Activated CD8-positive, alpha-beta T cell treated with anti-CD3 and anti-CD28 coated beads for 36 hours (primary cell): ENCODE data around the gene CLIP2. TPM values are rescaled to one million over a fixed set of nuclear protein-coding genes. Genes with fewer than 3 reads are reported as not detected.
"Not testable (repeated sequence)": the region's sequence is repeated elsewhere in the genome, so short reads cannot be mapped to it uniquely, and the experiment has no call there.

ENCODE experiments used
- ATAC-seq: fragments of 200-7000 bp; cut with Tn5 transposase; one replicate; pipeline ENCODE4 v1.10.0; 2021; ENCODE audit warnings: mild to moderate bottlenecking, moderate library complexity
- CTCF ChIA-PET: fragments of 350-600 bp; sonication (Branson Sonifier 250); formaldehyde crosslinking; loops from one replicate; lab custom pipeline; 2021; ENCODE audit warnings: antibody characterized with exemption; lab: Charles Lee
- POLR2A ChIA-PET: fragments of 350-600 bp; sonication (Branson Sonifier 250); formaldehyde crosslinking; loops from one replicate; lab custom pipeline; 2021; ENCODE audit warnings: antibody characterized with exemption; lab: Charles Lee
- DNase-seq: peaks from one replicate; pipeline ENCODE4 v3.0.0-alpha.2; 2020
- H3K27ac Mint-ChIP-seq: one replicate; pipeline ENCODE4 v1.8.0; 2021; ENCODE audit warnings: mild to moderate bottlenecking, mixed read lengths
- H3K27me3 Mint-ChIP-seq: one replicate; pipeline ENCODE4 v1.8.0; 2021; ENCODE audit warnings: mixed read lengths
- H3K36me3 Mint-ChIP-seq: one replicate; pipeline ENCODE4 v1.8.0; 2021; ENCODE audit warnings: low read depth, mixed read lengths
- H3K4me1 Mint-ChIP-seq: one replicate; pipeline ENCODE4 v1.8.0; 2021; ENCODE audit warnings: low read depth, mixed read lengths
- H3K4me3 Mint-ChIP-seq: one replicate; pipeline ENCODE4 v1.8.0; 2021; ENCODE audit warnings: mild to moderate bottlenecking, moderate library complexity, mixed read lengths
- H3K9me3 Mint-ChIP-seq: one replicate; pipeline ENCODE4 v1.8.0; 2021; ENCODE audit warnings: mixed read lengths
- CTCF ChIP-seq: fragments of 200-600 bp; IDR thresholded peaks from one replicate; pipeline ENCODE4 v1.8.0; 2022; ENCODE audit warnings: antibody characterized with exemption, mild to moderate bottlenecking
- intact Hi-C: fragments of 100-400 bp; cut with micrococcal nuclease; formaldehyde crosslinking; loops from one replicate; pipeline ENCODE4 v1.10.0; 2022
- total RNA-seq, 2 experiments: library from RNA; stranded (reverse); gene quantifications; one replicate each; pipeline ENCODE4 v1.2.3, GENCODE V29; 2021

Gene CLIP2
- total RNA-seq, 2 experiments from 2014 or later = 1.3 to 1.4 TPM

- Mint-ChIP-seq H3K4me1 (no peaks in the 10 kb centered on the region), H3K27me3 (peaks cover 1% of the 10 kb centered on the region), H3K36me3 (no peaks in the 10 kb centered on the region), H3K4me3 (no peak overlapping the region), H3K27ac (no peak overlapping the region), H3K9me3 (no peaks in the 10 kb centered on the region)
- ATAC-seq = no peak
- POLR2A ChIA-PET = interaction anchor here (0.6 kb wide), 1 partner anchor 177 kb away, joined by 3 read pairs; no protein-coding TSS in a partner anchor
- intact Hi-C loops = loop anchor here (10.0 kb wide), 1 partner anchor 341 kb away; no protein-coding TSS in a partner anchor
- no peak for TF ChIP-seq CTCF
- CTCF ChIA-PET = interaction anchor here (0.8 to 11.5 kb wide), 5 partner anchors 11 to 200 kb away, joined by 3 to 197 read pairs (median 4); no protein-coding TSS in a partner anchor
- DNase-seq = no peak
Observed at GRCh38 chr7:74405899-74406512, 116.8 kb downstream of the CLIP2 start.

GRCh38 chr7:74407958-74408357 lies 118.8 kb downstream of the CLIP2 start:
- Mint-ChIP-seq H3K36me3 (no peaks in the 10 kb centered on the region), H3K4me3 (no peak overlapping the region), H3K4me1 (no peaks in the 10 kb centered on the region), H3K27me3 (peaks cover 1% of the 10 kb centered on the region), H3K9me3 (no peaks in the 10 kb centered on the region), H3K27ac (no peak overlapping the region)
- DNase-seq (no peak), ATAC-seq (no peak)
- intact Hi-C loops = loop anchor here (10.0 kb wide), 1 partner anchor 343 kb away; no protein-coding TSS in a partner anchor
- ChIA-PET POLR2A (no interaction called here), CTCF (interaction anchor here (1.1 to 11.5 kb wide), 2 partner anchors 9 to 202 kb away, joined by 3 to 197 read pairs; no protein-coding TSS in a partner anchor)
- TF ChIP-seq CTCF = no peak

- intact Hi-C loops = loop anchor here (10.0 kb wide), 1 partner anchor 345 kb away; no protein-coding TSS in a partner anchor
- Mint-ChIP-seq H3K27ac (no peak overlapping the region), H3K4me1 (no peaks in the 10 kb centered on the region), H3K27me3 (peaks cover 1% of the 10 kb centered on the region), H3K9me3 (no peaks in the 10 kb centered on the region), H3K4me3 (no peak overlapping the region), H3K36me3 (no peaks in the 10 kb centered on the region)
- POLR2A ChIA-PET = no interaction called here
- no peak for TF ChIP-seq CTCF
- no peak for DNase-seq
- CTCF ChIA-PET = interaction anchor here (1.0 to 4.9 kb wide), 2 partner anchors 8 kb away, joined by 4 to 30 read pairs; no protein-coding TSS in a partner anchor
- ATAC-seq = no peak
Observed at GRCh38 chr7:74409571-74409970, 120.4 kb downstream of the CLIP2 start.

GRCh38 chr7:74410772-74411171 lies 121.6 kb downstream of the CLIP2 start:
- Mint-ChIP-seq H3K36me3 (no peaks in the 10 kb centered on the region), H3K9me3 (no peaks in the 10 kb centered on the region), H3K4me1 (no peaks in the 10 kb centered on the region), H3K4me3 (no peak overlapping the region), H3K27me3 (peaks cover 1% of the 10 kb centered on the region), H3K27ac (no peak overlapping the region)
- intact Hi-C loops = no loop called here
- no peak for TF ChIP-seq CTCF
- ATAC-seq (no peak), DNase-seq (no peak)
- ChIA-PET CTCF (interaction anchor here (4.9 kb wide), 1 partner anchor 10 kb away, joined by 30 read pairs; no protein-coding TSS in a partner anchor), POLR2A (no interaction called here)

- DNase-seq, H3K27ac Mint-ChIP-seq, H3K9me3 Mint-ChIP-seq, H3K4me3 Mint-ChIP-seq, H3K27me3 Mint-ChIP-seq, POLR2A ChIA-PET, intact Hi-C loops, H3K36me3 Mint-ChIP-seq, H3K4me1 Mint-ChIP-seq, ATAC-seq: not testable (repeated sequence)
- CTCF ChIA-PET = interaction anchor here (4.9 kb wide), 1 partner anchor 10 kb away, joined by 30 read pairs; no protein-coding TSS in a partner anchor
Observed at GRCh38 chr7:74411571-74411970, 122.4 kb downstream of the CLIP2 start.
